SU-DHL-6 (cell line): ENCODE results near the gene POLR2C.

ENCODE experiments used
- H2AFZ ChIP-seq: fragments of 200-600 bp; sonication (generic); 2 replicates; pipeline ENCODE4 v1.6.1; 2014; ENCODE audit warnings: low read depth, mild to moderate bottlenecking, moderate library complexity, mixed read lengths, antibody characterized with exemption, low read length; ENCODE audit not compliant: severe bottlenecking
- H3F3A ChIP-seq: fragments of 200-600 bp; shearing (Covaris generic); 2 replicates; pipeline ENCODE4 v1.6.0; 2016; ENCODE audit warnings: antibody characterized with exemption, mild to moderate bottlenecking; ENCODE audit not compliant: insufficient read depth
- H3K27ac ChIP-seq: fragments of 200-600 bp; sonication (generic); 2 replicates; pipeline ENCODE4 v1.5.1; 2016; ENCODE audit warnings: low read depth, mild to moderate bottlenecking, low read length, moderate library complexity, mixed read lengths
- H3K27me3 ChIP-seq: fragments of 200-600 bp; sonication (generic), shearing (Covaris generic); 2 replicates; pipeline ENCODE4 v1.6.0; 2014; ENCODE audit warnings: mild to moderate bottlenecking, low read length
- H3K36me3 ChIP-seq: fragments of 200-600 bp; sonication (generic); 2 replicates; pipeline ENCODE4 v1.6.1; 2014; ENCODE audit warnings: mild to moderate bottlenecking, low read length, mixed read lengths
- H3K4me2 ChIP-seq: fragments of 300-600, 200-600 bp; shearing (Covaris generic), sonication (generic); 2 replicates; pipeline ENCODE4 v1.6.0; 2014; ENCODE audit warnings: low read length, low read depth, mild to moderate bottlenecking; ENCODE audit not compliant: poor library complexity, severe bottlenecking
- H3K4me3 ChIP-seq: fragments of 200-600 bp; sonication (generic); 2 replicates; pipeline ENCODE4 v1.5.1; 2014; ENCODE audit warnings: antibody characterized with exemption, low read length, mild to moderate bottlenecking, mixed read lengths; ENCODE audit not compliant: insufficient read depth, poor library complexity, severe bottlenecking
- H3K79me2 ChIP-seq: fragments of 200-600 bp; sonication (generic); 2 replicates; pipeline ENCODE4 v1.6.1; 2014; ENCODE audit warnings: mild to moderate bottlenecking, low read length, moderate library complexity; ENCODE audit not compliant: insufficient read depth
- H3K9ac ChIP-seq: fragments of 200-600 bp; sonication (generic); 2 replicates; pipeline ENCODE4 v1.7.0; 2014; ENCODE audit warnings: mild to moderate bottlenecking, low read length
- H3K9me2 ChIP-seq: fragments of 200-600 bp; sonication (generic); replicated peaks from 2 replicates; pipeline ENCODE4 v1.6.1; 2014; ENCODE audit warnings: low read length; ENCODE audit not compliant: insufficient read depth
- H3K9me3 ChIP-seq: fragments of 200-600 bp; sonication (generic); 2 replicates; pipeline ENCODE4 v1.6.1; 2014; ENCODE audit warnings: low read length, mixed read lengths; ENCODE audit not compliant: insufficient read depth
- H4K20me1 ChIP-seq: fragments of 200-600 bp; sonication (generic); 2 replicates; pipeline ENCODE4 v1.6.1; 2014; ENCODE audit warnings: low read depth, mild to moderate bottlenecking, antibody characterized with exemption, low read length, moderate library complexity, mixed read lengths
- CTCF ChIP-seq: fragments of 200-600 bp; sonication (generic); IDR thresholded peaks from one replicate; pipeline ENCODE4 v1.5.1; 2017; ENCODE audit warnings: antibody characterized with exemption, mild to moderate bottlenecking, low read length, moderate library complexity; ENCODE audit not compliant: insufficient read depth, poor library complexity, severe bottlenecking
- EZH2phosphoT487 ChIP-seq: fragments of 200-600 bp; sonication (generic), shearing (Covaris generic); conservative IDR thresholded peaks from 2 replicates; pipeline ENCODE4 v1.6.1; 2018; ENCODE audit warnings: mild to moderate bottlenecking, antibody characterized with exemption, low read length, moderate library complexity, mixed read lengths

The POLR2C gene

GRCh38 chr16:57423152-57423551 is 39.3 kb upstream of the POLR2C start:
- H3K27ac ChIP-seq = no peak overlapping the region
- no peaks in the 10 kb centered on the region for H4K20me1 ChIP-seq
- no peaks in the 10 kb centered on the region for H3K9me2 ChIP-seq
- H3K4me3 ChIP-seq = no peak overlapping the region
- H3K9me3 ChIP-seq = no peaks in the 10 kb centered on the region
- H3K9ac ChIP-seq = no peak overlapping the region
- H3K4me2 ChIP-seq = no peak overlapping the region
- H3K36me3 ChIP-seq = no peaks in the 10 kb centered on the region
- H3F3A ChIP-seq = no peaks in the 10 kb centered on the region
- no peak overlapping the region for H2AFZ ChIP-seq
- no peak for TF ChIP-seq EZH2phosphoT487
- TF ChIP-seq CTCF = no peak
- no peaks in the 10 kb centered on the region for H3K27me3 ChIP-seq
- H3K79me2 ChIP-seq = no peaks in the 10 kb centered on the region

GRCh38 chr16:57424583-57424982 is 37.9 kb upstream of the POLR2C start:
- no peak overlapping the region for H3K4me3 ChIP-seq
- H3K9me2 ChIP-seq = no peaks in the 10 kb centered on the region
- no peaks in the 10 kb centered on the region for H4K20me1 ChIP-seq
- TF ChIP-seq EZH2phosphoT487 (no peak), CTCF (no peak)
- H3K79me2 ChIP-seq = no peaks in the 10 kb centered on the region
- H3K27ac ChIP-seq = no peak overlapping the region
- H2AFZ ChIP-seq = no peak overlapping the region
- no peaks in the 10 kb centered on the region for H3K36me3 ChIP-seq
- H3K27me3 ChIP-seq = no peaks in the 10 kb centered on the region
- H3K9me3 ChIP-seq = no peaks in the 10 kb centered on the region
- no peaks in the 10 kb centered on the region for H3F3A ChIP-seq
- no peak overlapping the region for H3K9ac ChIP-seq
- H3K4me2 ChIP-seq = no peak overlapping the region

GRCh38 chr16:57426356-57426755 is 36.1 kb upstream of the POLR2C start:
- Histone ChIP-seq H3K4me2 (no peak overlapping the region), H3F3A (no peaks in the 10 kb centered on the region), H3K9ac (no peak overlapping the region), H4K20me1 (no peaks in the 10 kb centered on the region), H3K27ac (no peak overlapping the region), H3K9me3 (no peaks in the 10 kb centered on the region), H3K36me3 (peaks cover 8% of the 10 kb centered on the region), H2AFZ (no peak overlapping the region), H3K9me2 (no peaks in the 10 kb centered on the region), H3K27me3 (no peaks in the 10 kb centered on the region), H3K4me3 (no peak overlapping the region), H3K79me2 (no peaks in the 10 kb centered on the region)
- TF ChIP-seq EZH2phosphoT487 (no peak), CTCF (no peak)
